ENCODE data around the gene C7orf57.
"Not testable (repeated sequence)": the region's sequence is repeated elsewhere in the genome, so short reads cannot be mapped to it uniquely, and the experiment has no call there.

The C7orf57 gene

GRCh38 chr7:47999413-47999812 is 35.9 kb upstream of the C7orf57 start:
- TF ChIP-seq ZFX (IDR thresholded peaks at IDR 0.05; ENCODE audit: borderline replicate concordance) (no peak), CTCF (IDR thresholded peaks at IDR 0.05) (no peak)
- no peak overlapping the region for H3K27ac ChIP-seq

- not testable (repeated sequence) for H3K27ac ChIP-seq
These were observed 35.2 kb upstream of the C7orf57 start for GRCh38 chr7:48000164-48000563.

GRCh38 chr7:48004032-48004431 is 31.3 kb upstream of the C7orf57 start:
- no peak overlapping the region for H3K27ac ChIP-seq
- TF ChIP-seq CTCF (IDR thresholded peaks at IDR 0.05) (no peak), ZFX (IDR thresholded peaks at IDR 0.05; ENCODE audit: borderline replicate concordance) (no peak)

- H3K27ac ChIP-seq = no peak overlapping the region
- TF ChIP-seq CTCF (IDR thresholded peaks at IDR 0.05) (no peak), ZFX (IDR thresholded peaks at IDR 0.05; ENCODE audit: borderline replicate concordance) (no peak)
These were observed 30.7 kb upstream of the C7orf57 start for GRCh38 chr7:48004638-48005037.

GRCh38 chr7:48006866-48007265 is 28.5 kb upstream of the C7orf57 start:
- no peak overlapping the region for H3K27ac ChIP-seq
- TF ChIP-seq ZFX (IDR thresholded peaks at IDR 0.05; ENCODE audit: borderline replicate concordance) = no peak
- no peak for TF ChIP-seq CTCF (IDR thresholded peaks at IDR 0.05)

- TF ChIP-seq CTCF (IDR thresholded peaks at IDR 0.05) (no peak), ZFX (IDR thresholded peaks at IDR 0.05; ENCODE audit: borderline replicate concordance) (no peak)
- H3K27ac ChIP-seq = no peak overlapping the region
These were observed 26.1 kb upstream of the C7orf57 start for GRCh38 chr7:48009257-48009656.

- TF ChIP-seq CTCF (IDR thresholded peaks at IDR 0.05) = no peak
- TF ChIP-seq ZFX (IDR thresholded peaks at IDR 0.05; ENCODE audit: borderline replicate concordance) = no peak
- H3K27ac ChIP-seq = no peak overlapping the region
These were observed 25.4 kb upstream of the C7orf57 start for GRCh38 chr7:48009954-48010353.

- TF ChIP-seq CTCF (IDR thresholded peaks at IDR 0.05) = no peak
- TF ChIP-seq ZFX (IDR thresholded peaks at IDR 0.05; ENCODE audit: borderline replicate concordance) = no peak
- H3K27ac ChIP-seq = no peak overlapping the region
These were observed 24.0 kb upstream of the C7orf57 start for GRCh38 chr7:48011323-48011722.
